Effector CD4-positive, alpha-beta T cell (primary cell): ENCODE data around the gene VAC14.

Experiments
- DNase-seq: peaks from one replicate; pipeline ENCODE4 v3.0.0-alpha.2; 2020

Gene VAC14

GRCh38 chr16:70784692-70785555 lies 16.0 kb downstream of the VAC14 start:
- no peak for DNase-seq

GRCh38 chr16:70782237-70782636 lies 18.7 kb downstream of the VAC14 start:
- DNase-seq = no peak

GRCh38 chr16:70781800-70782199 lies 19.2 kb downstream of the VAC14 start:
- no peak for DNase-seq

GRCh38 chr16:70780546-70780945 lies 20.4 kb downstream of the VAC14 start:
- DNase-seq = no peak

GRCh38 chr16:70779361-70779760 lies 21.6 kb downstream of the VAC14 start:
- no peak for DNase-seq

- DNase-seq = no peak
Observed at GRCh38 chr16:70778901-70779309, 22.1 kb downstream of the VAC14 start.

- DNase-seq = no peak
Observed at GRCh38 chr16:70777973-70778406, 23.0 kb downstream of the VAC14 start.

- DNase-seq = no peak
Observed at GRCh38 chr16:70777496-70777895, 23.5 kb downstream of the VAC14 start.

- DNase-seq = no peak
Observed at GRCh38 chr16:70775399-70775798, 25.6 kb downstream of the VAC14 start.

GRCh38 chr16:70774261-70774660 lies 26.7 kb downstream of the VAC14 start:
- no peak for DNase-seq

GRCh38 chr16:70772493-70772892 lies 28.5 kb downstream of the VAC14 start:
- DNase-seq = no peak

GRCh38 chr16:70770626-70771552 lies 30.1 kb downstream of the VAC14 start:
- peak; percentile 34 for DNase-seq

- DNase-seq = no peak
Observed at GRCh38 chr16:70770291-70770625, 30.7 kb downstream of the VAC14 start.

GRCh38 chr16:70769761-70770160 lies 31.2 kb downstream of the VAC14 start:
- DNase-seq = no peak

- no peak for DNase-seq
Observed at GRCh38 chr16:70769131-70769530, 31.8 kb downstream of the VAC14 start.

GRCh38 chr16:70768203-70768580 lies 32.8 kb downstream of the VAC14 start:
- no peak for DNase-seq

- DNase-seq = no peak
Observed at GRCh38 chr16:70767377-70768202, 33.4 kb downstream of the VAC14 start.

- DNase-seq = no peak
Observed at GRCh38 chr16:70766658-70767057, 34.3 kb downstream of the VAC14 start.

- no peak for DNase-seq
Observed at GRCh38 chr16:70766176-70766575, 34.8 kb downstream of the VAC14 start.

GRCh38 chr16:70765491-70765890 lies 35.5 kb downstream of the VAC14 start:
- no peak for DNase-seq

GRCh38 chr16:70764632-70765031 lies 36.3 kb downstream of the VAC14 start:
- no peak for DNase-seq

GRCh38 chr16:70760221-70760620 lies 40.7 kb downstream of the VAC14 start:
- no peak for DNase-seq

- DNase-seq = no peak
Observed at GRCh38 chr16:70759666-70760065, 41.3 kb downstream of the VAC14 start.
